Measurements from ENCODE around the gene PIK3CA. TPM values are rescaled to one million over a fixed set of nuclear protein-coding genes. Genes with fewer than 3 reads are reported as not detected.

The PIK3CA gene
- total RNA-seq, 1 experiment from 2014 or later = 13.4 TPM

- H3K9ac ChIP-seq (ENCODE audit: low read length) = peak overlapping the region; percentile 85
- H3K9me2 ChIP-seq (replicated peaks; ENCODE audit: low read length) = no peaks in the 10 kb centered on the region
- H3K4me2 ChIP-seq (ENCODE audit: low read length) = peak overlapping the region; percentile 85
- peak overlapping the region; percentile 91 for H3K4me3 ChIP-seq (ENCODE audit: low read length)
- H3K36me3 ChIP-seq (ENCODE audit: low read depth, low read length) = no peaks in the 10 kb centered on the region
- H4K20me1 ChIP-seq (ENCODE audit: low read length) = no peaks in the 10 kb centered on the region
- no peaks in the 10 kb centered on the region for H3F3A ChIP-seq (ENCODE audit: low read length, unreplicated experiment)
- ChIA-PET POLR2A (ENCODE audit: unreplicated experiment) (interaction anchor here (0.5 kb wide), 1 partner anchor 45 kb away, joined by 3 read pairs; no protein-coding TSS in a partner anchor), CTCF (no interaction called here)
- DNase-seq (peak; percentile 27), ATAC-seq (no peak)
- peak overlapping the region; percentile 96 for H2AFZ ChIP-seq (ENCODE audit: low read length)
- H3K4me1 ChIP-seq (ENCODE audit: insufficient read depth, low read length) = peaks cover 12% of the 10 kb centered on the region; the same call in 1 of the 2 replicates
- H3K27ac ChIP-seq (ENCODE audit: low read length) = 0 out of 2 replicates have a peak overlapping the region, but pooled peaks have one; percentile 29
- TF ChIP-seq EZH2phosphoT487 (IDR thresholded peaks at IDR 0.05; ENCODE audit: borderline replicate concordance, low read length) = no peak
- no peak for TF ChIP-seq CTCF (conservative IDR thresholded peaks at IDR 0.05; ENCODE audit: low read depth, low read length)
- no peak for TF ChIP-seq EZH2 (IDR thresholded peaks at IDR 0.05; ENCODE audit: low read length, unreplicated experiment)
- H3K27me3 ChIP-seq (ENCODE audit: low read length) = no peaks in the 10 kb centered on the region
- no TSS peak for BruUV-seq (replicated peaks)
- peaks cover 59% of the 10 kb centered on the region for H3K79me2 ChIP-seq (ENCODE audit: low read length)
- H3K9me3 ChIP-seq (ENCODE audit: low read length) = no peaks in the 10 kb centered on the region
- intact Hi-C loops (cut with micrococcal nuclease) = loop anchor here (5.0 to 10.0 kb wide), 2 partner anchors 75 to 413 kb away; partner anchors contain the start of gene ACTL6A
Measured at GRCh38 chr3:179149406-179149867, 1.3 kb downstream of the PIK3CA start.

GRCh38 chr3:179149951-179150350, 1.8 kb downstream of the PIK3CA start:
- DNase-seq (no peak), ATAC-seq (no peak)
- Histone ChIP-seq H4K20me1 (ENCODE audit: low read length) (no peaks in the 10 kb centered on the region), H3F3A (ENCODE audit: low read length, unreplicated experiment) (no peaks in the 10 kb centered on the region), H3K27ac (ENCODE audit: low read length) (no peak overlapping the region), H3K9me3 (ENCODE audit: low read length) (no peaks in the 10 kb centered on the region), H3K4me3 (ENCODE audit: low read length) (peak overlapping the region; percentile 91), H2AFZ (ENCODE audit: low read length) (peak overlapping the region; percentile 96), H3K4me2 (ENCODE audit: low read length) (peak overlapping the region; percentile 85), H3K79me2 (ENCODE audit: low read length) (peaks cover 59% of the 10 kb centered on the region), H3K9ac (ENCODE audit: low read length) (peak overlapping the region; percentile 85), H3K9me2 (replicated peaks; ENCODE audit: low read length) (no peaks in the 10 kb centered on the region), H3K27me3 (ENCODE audit: low read length) (no peaks in the 10 kb centered on the region), H3K36me3 (ENCODE audit: low read depth, low read length) (no peaks in the 10 kb centered on the region), H3K4me1 (ENCODE audit: insufficient read depth, low read length) (peaks cover 12% of the 10 kb centered on the region; the same call in 1 of the 2 replicates)
- intact Hi-C loops (cut with micrococcal nuclease) = loop anchor here (5.0 to 10.0 kb wide), 2 partner anchors 75 to 412 kb away; partner anchors contain the start of gene ACTL6A
- ChIA-PET POLR2A (ENCODE audit: unreplicated experiment) (no interaction called here), CTCF (interaction anchor here (0.7 kb wide), 1 partner anchor 53 kb away, joined by 3 read pairs; no protein-coding TSS in a partner anchor)
- TF ChIP-seq EZH2phosphoT487 (IDR thresholded peaks at IDR 0.05; ENCODE audit: borderline replicate concordance, low read length) = no peak
- BruUV-seq (replicated peaks) = no TSS peak

- intact Hi-C loops (cut with micrococcal nuclease) = no loop called here
- CTCF ChIA-PET = interaction anchor here (0.7 kb wide), 1 partner anchor 54 kb away, joined by 3 read pairs; no protein-coding TSS in a partner anchor
Measured at GRCh38 chr3:179150610-179151009, 2.5 kb downstream of the PIK3CA start.

More at GRCh38 chr3:179150610-179151009, 2.5 kb downstream of the PIK3CA start:
- Histone ChIP-seq H3K79me2 (ENCODE audit: low read length) (peaks cover 60% of the 10 kb centered on the region), H3K4me1 (ENCODE audit: insufficient read depth, low read length) (peaks cover 12% of the 10 kb centered on the region; the same call in 1 of the 2 replicates), H3K4me3 (ENCODE audit: low read length) (peak overlapping the region; percentile 91; the same call in 1 of the 2 replicates), H4K20me1 (ENCODE audit: low read length) (no peaks in the 10 kb centered on the region), H3F3A (ENCODE audit: low read length, unreplicated experiment) (no peaks in the 10 kb centered on the region), H3K4me2 (ENCODE audit: low read length) (peak overlapping the region; percentile 85), H3K9ac (ENCODE audit: low read length) (no peak overlapping the region), H3K27ac (ENCODE audit: low read length) (no peak overlapping the region), H2AFZ (ENCODE audit: low read length) (no peak overlapping the region), H3K27me3 (ENCODE audit: low read length) (no peaks in the 10 kb centered on the region), H3K9me2 (replicated peaks; ENCODE audit: low read length) (no peaks in the 10 kb centered on the region), H3K9me3 (ENCODE audit: low read length) (no peaks in the 10 kb centered on the region), H3K36me3 (ENCODE audit: low read depth, low read length) (no peaks in the 10 kb centered on the region)
- no TSS peak for BruUV-seq (replicated peaks)
- no peak for TF ChIP-seq CTCF (conservative IDR thresholded peaks at IDR 0.05; ENCODE audit: low read depth, low read length)
- TF ChIP-seq EZH2phosphoT487 (IDR thresholded peaks at IDR 0.05; ENCODE audit: borderline replicate concordance, low read length) = no peak
- TF ChIP-seq EZH2 (IDR thresholded peaks at IDR 0.05; ENCODE audit: low read length, unreplicated experiment) = no peak
- ATAC-seq (no peak), DNase-seq (no peak)
- POLR2A ChIA-PET (ENCODE audit: unreplicated experiment) = no interaction called here
